ENCODE data around the gene PCYT2. TPM values are rescaled to one million over a fixed set of nuclear protein-coding genes. Genes with fewer than 3 reads are reported as not detected.

The PCYT2 gene
- total RNA-seq, 1 experiment from 2014 or later: 31.4 TPM

- TF ChIP-seq ZSCAN18 (CRISPR knock-in tag; IDR thresholded peaks at IDR 0.05): no peak
- TF ChIP-seq NFATC4 (CRISPR knock-in tag; IDR thresholded peaks at IDR 0.05): no peak
- TF ChIP-seq CREM (CRISPR knock-in tag; IDR thresholded peaks at IDR 0.05): no peak
Measured at GRCh38 chr17:81930142-81931125, 19.2 kb upstream of the PCYT2 start (continued).

- peaks cover 3% of the 10 kb centered on the region; the same call in 1 of the 2 replicates for H3K27me3 Mint-ChIP-seq (ENCODE audit: low read depth)
- no peak for DNase-seq (ENCODE audit: low spot score)
- peak overlapping the region; percentile 57 for H3K4me3 Mint-ChIP-seq
- ATAC-seq: no peak
- peaks cover 16% of the 10 kb centered on the region for H3K4me1 Mint-ChIP-seq
- no peaks in the 10 kb centered on the region for H3K9me3 Mint-ChIP-seq
- ChIA-PET POLR2A (no interaction called here), CTCF (interaction anchor here (0.9 to 3.9 kb wide), 7 partner anchors 30 to 108 kb away, joined by 3 to 21 read pairs (median 13); partner anchors contain the start of genes DCXR and RAC3)
- no peak for TF ChIP-seq RORB (CRISPR knock-in tag; IDR thresholded peaks at IDR 0.05)
- no peak for TF ChIP-seq CREB1 (CRISPR knock-in tag; IDR thresholded peaks at IDR 0.05)
- H3K27ac Mint-ChIP-seq: no peak overlapping the region
- peaks cover 5% of the 10 kb centered on the region; the same call in 1 of the 2 replicates for H3K36me3 Mint-ChIP-seq
Measured at GRCh38 chr17:81929253-81930141, 18.3 kb upstream of the PCYT2 start.

GRCh38 chr17:81928544-81929252 is 17.5 kb upstream of the PCYT2 start:
- Mint-ChIP-seq H3K27ac (no peak overlapping the region), H3K9me3 (no peaks in the 10 kb centered on the region), H3K27me3 (ENCODE audit: low read depth) (peaks cover 3% of the 10 kb centered on the region; the same call in 1 of the 2 replicates), H3K4me1 (peaks cover 23% of the 10 kb centered on the region), H3K36me3 (peaks cover under 1% of the 10 kb centered on the region; the same call in 1 of the 2 replicates), H3K4me3 (peak overlapping the region; percentile 60)
- ChIA-PET CTCF (interaction anchor here (0.6 to 3.9 kb wide), 13 partner anchors 11 to 206 kb away, joined by 3 to 21 read pairs (median 4); partner anchors contain the start of genes ASPSCR1, DCXR, NOTUM and RAC3), POLR2A (interaction anchor here (0.6 to 2.7 kb wide), 4 partner anchors 8 to 225 kb away, joined by 3 to 11 read pairs (median 4); partner anchors contain the start of genes PYCR1 and SIRT7)
- no peak for DNase-seq (ENCODE audit: low spot score)
- ATAC-seq: no peak
- TF ChIP-seq HMGA2 (CRISPR knock-in tag; IDR thresholded peaks at IDR 0.05): no peak
- no peak for TF ChIP-seq TP53 (CRISPR knock-in tag; IDR thresholded peaks at IDR 0.05)
- no peak for TF ChIP-seq E2F1 (CRISPR knock-in tag; IDR thresholded peaks at IDR 0.05)
- no peak for TF ChIP-seq ZBTB43 (CRISPR knock-in tag; IDR thresholded peaks at IDR 0.05)
- TF ChIP-seq MYBL2 (CRISPR knock-in tag; IDR thresholded peaks at IDR 0.05): no peak
- no peak for TF ChIP-seq SP1 (CRISPR knock-in tag; conservative IDR thresholded peaks at IDR 0.05)
- TF ChIP-seq USF1 (CRISPR knock-in tag; IDR thresholded peaks at IDR 0.05): no peak
- no peak for TF ChIP-seq JUN (CRISPR knock-in tag; IDR thresholded peaks at IDR 0.05)
- TF ChIP-seq ZBTB21 (CRISPR knock-in tag; IDR thresholded peaks at IDR 0.05; ENCODE audit: borderline replicate concordance): no peak
- no peak for TF ChIP-seq OVOL2 (CRISPR knock-in tag; IDR thresholded peaks at IDR 0.05; ENCODE audit: borderline replicate concordance)
- TF ChIP-seq PRDM15 (CRISPR knock-in tag; IDR thresholded peaks at IDR 0.05): no peak
- TF ChIP-seq ZNF121 (CRISPR knock-in tag; IDR thresholded peaks at IDR 0.05): no peak
- TF ChIP-seq FOXP1 (CRISPR knock-in tag; IDR thresholded peaks at IDR 0.05; ENCODE audit: borderline replicate concordance): no peak
- no peak for TF ChIP-seq ZMAT4 (CRISPR knock-in tag; IDR thresholded peaks at IDR 0.05)
